B cell (primary cell): ENCODE data around the gene GNAL.

ENCODE experiments used
- CTCF ChIP-seq: fragments of 200-600 bp; IDR thresholded peaks from one replicate; pipeline ENCODE4 v1.8.0; 2022; ENCODE audit warnings: antibody characterized with exemption, mild to moderate bottlenecking
- EZH2 ChIP-seq: IDR thresholded peaks from 2 replicates; pipeline ENCODE4 v1.6.1; 2012; ENCODE audit warnings: borderline replicate concordance, low read depth, mild to moderate bottlenecking, moderate library complexity, low read length; ENCODE audit not compliant: insufficient read depth, poor library complexity, severe bottlenecking

GRCh38 chr18:11678211-11678610 is 10.9 kb upstream of the GNAL start:
- no peak for TF ChIP-seq CTCF
- no peak for TF ChIP-seq EZH2
